ENCODE results near the gene ADSL.

- TF ChIP-seq, protein P1, sequence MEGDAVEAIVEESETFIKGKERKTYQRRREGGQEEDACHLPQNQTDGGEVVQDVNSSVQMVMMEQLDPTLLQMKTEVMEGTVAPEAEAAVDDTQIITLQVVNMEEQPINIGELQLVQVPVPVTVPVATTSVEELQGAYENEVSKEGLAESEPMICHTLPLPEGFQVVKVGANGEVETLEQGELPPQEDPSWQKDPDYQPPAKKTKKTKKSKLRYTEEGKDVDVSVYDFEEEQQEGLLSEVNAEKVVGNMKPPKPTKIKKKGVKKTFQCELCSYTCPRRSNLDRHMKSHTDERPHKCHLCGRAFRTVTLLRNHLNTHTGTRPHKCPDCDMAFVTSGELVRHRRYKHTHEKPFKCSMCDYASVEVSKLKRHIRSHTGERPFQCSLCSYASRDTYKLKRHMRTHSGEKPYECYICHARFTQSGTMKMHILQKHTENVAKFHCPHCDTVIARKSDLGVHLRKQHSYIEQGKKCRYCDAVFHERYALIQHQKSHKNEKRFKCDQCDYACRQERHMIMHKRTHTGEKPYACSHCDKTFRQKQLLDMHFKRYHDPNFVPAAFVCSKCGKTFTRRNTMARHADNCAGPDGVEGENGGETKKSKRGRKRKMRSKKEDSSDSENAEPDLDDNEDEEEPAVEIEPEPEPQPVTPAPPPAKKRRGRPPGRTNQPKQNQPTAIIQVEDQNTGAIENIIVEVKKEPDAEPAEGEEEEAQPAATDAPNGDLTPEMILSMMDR (IDR thresholded peaks at IDR 0.05) = no peak
- no peak for TF ChIP-seq POLR2A (IDR thresholded peaks at IDR 0.05)
Measured at GRCh38 chr22:40374567-40374966, 28.3 kb downstream of the ADSL start.
